ENCODE data around the gene POLR1D. TPM values are rescaled to one million over a fixed set of nuclear protein-coding genes. Genes with fewer than 3 reads are reported as not detected.

Gene POLR1D
- total and polyA plus RNA-seq, 9 donors, result 98.0 to 146 (median 110) TPM

DNA sequence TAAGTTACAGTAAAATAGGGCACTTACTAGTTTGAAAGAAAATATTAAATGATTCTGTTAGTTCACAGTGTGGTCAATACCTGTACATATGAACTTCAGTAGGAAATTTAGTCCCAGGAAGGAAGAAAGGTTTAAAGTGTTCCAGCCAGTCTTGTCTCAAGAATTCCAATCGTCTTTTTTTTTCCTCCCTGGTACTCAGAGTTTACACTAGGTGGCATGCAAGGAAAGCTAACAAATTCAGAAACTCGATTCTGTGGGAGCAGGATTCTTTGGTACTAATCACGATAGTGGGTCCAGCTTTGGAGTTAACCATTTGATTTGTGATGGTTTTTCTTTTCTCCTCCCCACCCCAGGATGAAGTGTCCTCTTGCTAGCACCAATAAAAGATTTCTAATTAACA lies 43.6 kb downstream of the POLR1D start:
- no peaks in the 10 kb centered on the region for H3K4me1 ChIP-seq (ENCODE audit: control insufficient read depth, insufficient read depth, low read length)

DNA sequence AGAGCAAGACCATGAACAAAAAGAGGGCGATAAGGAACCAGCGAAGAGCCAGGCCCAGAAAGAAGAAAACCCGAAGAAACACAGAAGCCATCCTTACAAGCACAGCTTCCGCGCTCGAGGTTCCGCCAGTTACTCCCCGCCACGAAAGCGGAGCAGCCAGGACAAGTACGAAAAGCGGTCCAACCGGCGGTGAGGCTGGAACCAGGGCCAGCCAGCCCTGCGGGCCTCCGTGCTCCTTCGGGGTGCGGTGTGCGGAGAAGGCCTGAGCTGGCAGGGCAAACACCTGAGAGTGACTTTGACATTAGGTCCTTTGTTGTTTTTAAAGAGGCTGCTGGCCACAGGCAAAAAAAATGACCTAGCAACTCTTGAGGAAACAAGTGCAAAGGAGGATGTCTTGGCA lies 44.1 kb downstream of the POLR1D start:
- 89% methylated on average over 18 of the region's 19 CpGs for WGBS (ENCODE audit: insufficient coverage)
- no peaks in the 10 kb centered on the region for H3K9me3 ChIP-seq (replicated peaks; ENCODE audit: control insufficient read depth, low read depth, low read length)
- DNase-seq, result no peak
- no peaks in the 10 kb centered on the region for H3K4me1 ChIP-seq (ENCODE audit: control insufficient read depth, insufficient read depth, low read length)
- H3K27me3 ChIP-seq (ENCODE audit: control insufficient read depth, insufficient read depth, low read length), result no peaks in the 10 kb centered on the region
- no peak overlapping the region for H3K27ac ChIP-seq (ENCODE audit: low read length)
- H3K4me3 ChIP-seq (ENCODE audit: low read length), result no peak overlapping the region
- peaks cover 10% of the 10 kb centered on the region for H3K36me3 ChIP-seq (ENCODE audit: control insufficient read depth, insufficient read depth, low read length)

More for the DNA sequence above, 43.6 kb downstream of the POLR1D start:
- no peak for DNase-seq
- H3K27ac ChIP-seq (ENCODE audit: low read length), result no peak overlapping the region
- no peaks in the 10 kb centered on the region for H3K9me3 ChIP-seq (replicated peaks; ENCODE audit: control insufficient read depth, low read depth, low read length)
- WGBS (ENCODE audit: insufficient coverage), result no CpG with 5 or more reads among the region's 3 CpGs
- no peak overlapping the region for H3K4me3 ChIP-seq (ENCODE audit: low read length)
- no peaks in the 10 kb centered on the region for H3K27me3 ChIP-seq (ENCODE audit: control insufficient read depth, insufficient read depth, low read length)
- H3K36me3 ChIP-seq (ENCODE audit: control insufficient read depth, insufficient read depth, low read length), result peaks cover 10% of the 10 kb centered on the region

DNA sequence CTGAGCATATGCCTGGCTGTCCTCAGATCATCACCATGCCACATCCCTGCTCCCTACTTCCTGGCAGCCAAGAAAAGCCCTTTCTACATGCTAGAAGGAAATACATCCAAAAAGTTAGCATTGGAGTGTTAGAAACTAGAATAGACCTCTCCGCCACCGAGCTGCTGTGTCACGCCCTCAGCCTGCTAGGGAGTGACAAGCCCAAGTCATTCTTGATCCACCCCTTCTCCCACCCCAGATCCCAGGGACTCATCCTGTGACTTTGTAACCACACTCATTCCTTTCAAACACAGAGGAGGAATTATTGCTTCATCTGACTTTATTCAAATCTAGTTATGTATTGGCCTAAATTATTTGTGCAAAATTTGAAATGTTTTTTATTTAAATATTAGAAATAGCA lies 45.3 kb downstream of the POLR1D start:
- no peak overlapping the region for H3K27ac ChIP-seq (ENCODE audit: low read length)
- no peak for DNase-seq
- no peaks in the 10 kb centered on the region for H3K27me3 ChIP-seq (ENCODE audit: control insufficient read depth, insufficient read depth, low read length)
- no peaks in the 10 kb centered on the region for H3K4me1 ChIP-seq (ENCODE audit: control insufficient read depth, insufficient read depth, low read length)
- WGBS (ENCODE audit: insufficient coverage), result no CpG with 5 or more reads among the region's 3 CpGs
- peaks cover 10% of the 10 kb centered on the region for H3K36me3 ChIP-seq (ENCODE audit: control insufficient read depth, insufficient read depth, low read length)
- no peaks in the 10 kb centered on the region for H3K9me3 ChIP-seq (replicated peaks; ENCODE audit: control insufficient read depth, low read depth, low read length)
- no peak overlapping the region for H3K4me3 ChIP-seq (ENCODE audit: low read length)

DNA sequence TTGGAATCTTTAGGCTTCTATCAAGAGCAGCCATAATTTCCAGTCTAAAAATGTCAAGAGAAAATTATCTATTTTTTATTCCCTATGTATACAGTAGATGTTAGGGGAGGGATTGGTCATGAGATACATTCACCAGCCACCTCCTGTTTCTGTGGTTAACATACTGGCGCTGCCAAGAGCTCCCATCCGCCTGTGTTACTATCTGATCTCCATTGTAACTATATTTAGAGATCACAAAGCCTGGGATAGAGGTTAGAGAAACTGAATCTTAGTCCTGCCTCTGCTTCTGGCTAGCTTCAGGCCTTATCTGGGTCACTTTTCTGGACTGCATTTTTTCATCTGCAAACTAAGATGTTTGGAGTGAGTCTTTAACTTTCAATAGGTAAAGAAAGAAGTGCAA lies 46.3 kb downstream of the POLR1D start:
- H3K27ac ChIP-seq (ENCODE audit: low read length), result no peak overlapping the region
- peaks cover 10% of the 10 kb centered on the region for H3K36me3 ChIP-seq (ENCODE audit: control insufficient read depth, insufficient read depth, low read length)
- no peak for DNase-seq
- peaks cover 2% of the 10 kb centered on the region for H3K9me3 ChIP-seq (replicated peaks; ENCODE audit: control insufficient read depth, low read depth, low read length)
- WGBS (ENCODE audit: insufficient coverage), result no CpG with 5 or more reads among the region's 2 CpGs
- no peaks in the 10 kb centered on the region for H3K27me3 ChIP-seq (ENCODE audit: control insufficient read depth, insufficient read depth, low read length)
- H3K4me3 ChIP-seq (ENCODE audit: low read length), result no peak overlapping the region
- H3K4me1 ChIP-seq (ENCODE audit: control insufficient read depth, insufficient read depth, low read length), result no peaks in the 10 kb centered on the region

DNA sequence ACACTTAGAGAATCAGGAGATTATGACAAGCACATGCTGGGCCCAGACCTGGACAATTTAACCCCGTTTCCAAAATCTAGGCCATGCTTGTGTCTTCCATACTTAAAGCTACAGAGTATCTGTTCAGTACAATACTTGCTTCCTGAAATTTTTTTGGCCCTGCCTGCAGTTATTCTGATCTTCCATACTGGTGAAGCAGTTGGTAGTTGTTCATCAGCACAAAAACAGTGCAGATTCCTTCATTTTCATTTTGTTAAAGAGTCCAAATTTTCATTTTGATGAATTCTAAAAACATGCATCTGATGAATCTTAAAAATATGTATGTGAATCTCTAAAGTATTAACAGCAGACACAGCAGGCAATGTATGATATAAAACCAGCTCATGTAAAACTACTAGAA lies 49.2 kb downstream of the POLR1D start:
- H3K27ac ChIP-seq (ENCODE audit: low read length), result no peak overlapping the region
- no peaks in the 10 kb centered on the region for H3K4me1 ChIP-seq (ENCODE audit: control insufficient read depth, insufficient read depth, low read length)
- no peak for DNase-seq
- no peak overlapping the region for H3K4me3 ChIP-seq (ENCODE audit: low read length)
- H3K9me3 ChIP-seq (replicated peaks; ENCODE audit: control insufficient read depth, low read depth, low read length), result peaks cover 2% of the 10 kb centered on the region
- peaks cover 5% of the 10 kb centered on the region for H3K36me3 ChIP-seq (ENCODE audit: control insufficient read depth, insufficient read depth, low read length)
- no CpG with 5 or more reads among the region's 1 CpG for WGBS (ENCODE audit: insufficient coverage)
- no peaks in the 10 kb centered on the region for H3K27me3 ChIP-seq (ENCODE audit: control insufficient read depth, insufficient read depth, low read length)

DNA sequence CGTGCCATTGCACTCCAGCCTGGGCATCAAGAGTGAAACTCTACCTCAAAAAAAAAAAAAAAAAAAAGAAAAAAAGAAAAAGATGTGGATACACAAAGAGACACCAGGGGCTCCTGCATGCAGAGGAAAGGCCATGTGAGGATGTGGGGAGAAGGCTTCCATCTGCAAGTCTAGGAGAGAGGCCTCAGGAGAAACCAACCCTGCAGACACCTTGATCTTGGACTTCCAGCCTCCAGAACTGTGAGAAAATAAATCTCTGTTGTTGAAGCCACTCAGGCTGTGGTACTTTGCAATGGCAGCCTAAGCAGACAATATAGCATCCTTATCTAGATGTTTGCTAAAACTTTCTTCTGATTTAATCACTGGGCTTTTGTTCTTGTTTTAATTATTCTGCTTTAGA lies 50.3 kb downstream of the POLR1D start:
- H3K27me3 ChIP-seq (ENCODE audit: control insufficient read depth, insufficient read depth, low read length), result no peaks in the 10 kb centered on the region
- no CpG with 5 or more reads among the region's 1 CpG for WGBS (ENCODE audit: insufficient coverage)
- peaks cover 2% of the 10 kb centered on the region for H3K9me3 ChIP-seq (replicated peaks; ENCODE audit: control insufficient read depth, low read depth, low read length)
- H3K4me1 ChIP-seq (ENCODE audit: control insufficient read depth, insufficient read depth, low read length), result no peaks in the 10 kb centered on the region
- H3K36me3 ChIP-seq (ENCODE audit: control insufficient read depth, insufficient read depth, low read length), result no peaks in the 10 kb centered on the region
- DNase-seq, result no peak
- no peak overlapping the region for H3K27ac ChIP-seq (ENCODE audit: low read length)
- H3K4me3 ChIP-seq (ENCODE audit: low read length), result no peak overlapping the region

Other genes starting within 250 kb of the POLR1D start
- gene GTF3A, start 197.3 kb upstream of the POLR1D start, total RNA-seq, result 131 TPM
- gene GTF3A, start 197.3 kb upstream of the POLR1D start, polyA plus RNA-seq (ENCODE audit: insufficient read depth in 1 of 8, insufficient read length in 8 of 8, low replicate concordance in 1 of 8), result 100 to 1,000 TPM; 139 to 161 (median 147) TPM
- gene MTIF3, start 171.3 kb upstream of the POLR1D start, total RNA-seq, result 59.4 TPM
- 10 to 100 TPM; 50.2 to 62.0 (median 53.1) TPM for gene MTIF3, start 171.3 kb upstream of the POLR1D start, polyA plus RNA-seq (ENCODE audit: insufficient read depth in 1 of 8, insufficient read length in 8 of 8, low replicate concordance in 1 of 8)
- gene LNX2, start 1.4 kb upstream of the POLR1D start, total RNA-seq, result 4.5 TPM
- gene LNX2, start 1.4 kb upstream of the POLR1D start, polyA plus RNA-seq (ENCODE audit: insufficient read depth in 1 of 8, insufficient read length in 8 of 8, low replicate concordance in 1 of 8), result 1 to 10 TPM; 3.9 to 7.1 (median 5.2) TPM
- not detected for gene GSX1, start 170.6 kb downstream of the POLR1D start, total RNA-seq
- gene GSX1, start 170.6 kb downstream of the POLR1D start, polyA plus RNA-seq (ENCODE audit: insufficient read depth in 1 of 8, insufficient read length in 8 of 8, low replicate concordance in 1 of 8), result not detected

Data from muscle of leg (tissue), 11 donors.